Nucleus accumbens (tissue), 56 donors: Measurements from ENCODE around the gene ELP5.

Experiments used
- DNase-seq, 56 donors: peaks; one replicate each; lab custom pipeline; 2025; lab: John Stamatoyannopoulos, UW

Gene ELP5

DNA sequence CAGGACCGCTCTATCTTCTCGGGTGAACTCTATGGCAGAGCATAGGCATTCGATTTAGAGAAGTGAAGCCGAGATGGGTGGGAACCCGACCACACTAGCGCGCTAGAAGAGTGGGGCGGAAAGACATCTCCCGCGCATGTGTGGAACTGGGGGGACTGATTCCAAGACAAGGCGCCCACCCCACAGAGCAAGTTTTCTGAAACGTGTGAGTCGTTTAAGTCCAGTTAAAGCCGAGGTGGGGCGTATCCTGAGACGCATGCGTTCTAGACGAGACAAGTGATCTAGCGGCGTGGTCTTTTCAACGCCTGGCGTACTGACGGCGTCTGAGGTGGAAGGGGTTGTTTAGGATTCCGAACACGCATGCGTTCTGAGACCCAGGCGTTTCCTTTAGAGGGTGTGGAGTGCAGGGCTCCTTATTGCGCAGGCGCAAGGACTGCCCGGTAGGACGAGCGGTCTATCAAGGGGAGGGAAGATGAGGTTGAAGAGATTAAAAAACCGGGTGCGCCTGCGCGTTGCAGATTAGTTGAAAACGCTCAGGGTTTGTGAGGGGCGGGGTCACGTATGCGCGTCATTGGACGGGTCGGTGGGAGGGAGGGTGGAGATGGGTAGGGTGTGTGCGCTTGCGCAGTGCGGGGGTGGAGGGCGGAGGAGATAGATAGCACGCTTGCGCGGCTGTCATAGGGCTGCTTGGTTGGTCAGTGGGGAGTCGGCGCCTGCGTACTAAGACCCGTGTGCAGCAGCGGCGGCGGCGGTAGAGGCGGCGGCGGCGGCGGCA is 55.1 kb downstream of the ELP5 start, which contains the start of gene EIF5A:
EIF5A (plus strand) TSS at position 718 of the 775 bp plus-strand sequence. CDS start 2,008 bp downstream, outside the sequence.
- peak; percentile 94 to 100 (median 99) for DNase-seq

DNA sequence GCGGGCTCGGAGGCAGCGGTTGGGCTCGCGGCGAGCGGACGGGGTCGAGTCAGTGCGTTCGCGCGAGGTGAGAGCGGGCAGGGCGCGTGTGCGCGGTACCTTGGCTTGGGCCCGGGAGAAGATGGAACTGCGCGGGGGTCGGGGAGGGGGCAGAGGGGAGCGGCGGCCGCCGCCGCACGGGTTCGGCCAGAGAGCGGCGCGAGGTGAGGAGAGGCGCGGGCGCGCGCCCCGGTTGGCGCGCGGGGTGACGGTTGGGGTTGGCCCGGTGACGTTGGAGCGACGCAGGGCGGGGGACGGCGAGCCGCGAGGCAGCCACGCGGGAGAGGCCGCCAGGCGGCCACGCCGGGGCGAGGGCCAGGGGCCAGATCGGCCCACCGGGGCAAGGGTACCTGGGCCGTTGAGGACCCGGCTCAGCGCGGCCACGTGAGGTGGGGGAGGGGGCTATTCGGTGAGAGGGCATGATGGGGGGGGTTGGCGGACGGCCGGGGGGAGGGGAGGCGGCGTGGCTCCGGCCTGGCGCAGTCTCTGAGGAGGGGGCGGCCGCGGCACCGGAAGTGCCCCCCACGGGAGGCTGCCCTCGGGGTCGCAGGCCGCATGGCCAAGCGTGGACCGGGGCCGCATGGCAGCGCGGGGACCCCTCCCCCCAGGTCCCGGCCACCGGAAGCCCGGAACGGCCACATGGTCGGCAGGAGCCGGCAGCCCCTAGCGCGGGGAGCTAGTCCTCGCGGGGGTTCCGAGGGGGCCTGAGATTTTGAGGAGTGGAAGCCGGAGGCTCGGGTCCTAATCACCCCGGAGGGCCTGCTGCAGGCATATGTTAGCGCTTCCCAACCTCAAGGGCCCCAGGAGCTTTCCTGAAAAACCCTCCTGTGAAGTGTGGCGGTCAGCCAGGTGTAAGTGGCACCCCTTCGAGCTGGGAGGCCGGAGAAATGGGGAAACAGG is 55.9 kb downstream of the ELP5 start:
- peak in 18 of 56 donors; percentile 6 to 70 (median 52) for DNase-seq

DNA sequence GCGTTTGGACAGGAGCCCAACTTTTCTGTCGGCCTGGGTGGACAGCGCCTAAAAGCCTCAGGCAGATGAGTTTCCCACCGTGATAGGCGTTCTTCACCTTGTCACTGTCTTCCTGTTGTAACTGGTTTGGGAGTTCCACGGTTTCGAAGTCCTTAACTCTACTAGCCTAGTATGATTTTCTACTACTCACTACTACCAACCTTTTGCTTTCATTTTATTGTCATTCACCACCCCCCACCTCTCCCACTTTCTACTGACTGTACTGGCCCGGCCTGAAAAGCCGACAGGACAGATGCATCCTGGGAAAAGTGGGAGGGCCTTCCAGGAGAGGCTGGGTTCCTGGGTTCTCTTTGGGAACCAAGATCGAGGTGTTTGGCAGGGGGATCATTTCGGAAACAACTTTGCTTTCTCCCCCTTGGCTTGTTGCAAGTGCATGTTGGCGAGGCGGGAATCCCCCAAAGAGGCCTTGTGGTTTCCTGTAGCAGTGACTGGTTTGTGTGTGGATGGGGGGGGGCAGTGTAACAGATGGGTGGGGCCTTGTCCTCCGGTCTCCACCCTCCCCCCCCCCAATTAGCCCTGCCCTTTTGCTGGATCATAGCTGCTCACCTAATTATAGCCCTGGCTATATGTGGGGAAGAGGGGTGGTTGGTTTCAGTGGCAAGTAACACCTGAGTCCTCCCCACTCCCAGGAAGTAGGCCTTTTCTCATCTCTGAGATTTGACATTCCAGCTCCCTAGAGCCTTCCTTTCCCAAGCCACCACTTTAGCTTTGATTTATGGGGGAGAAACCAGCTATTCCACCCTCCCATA is 56.8 kb downstream of the ELP5 start:
- peak in 36 of 56 donors; percentile 6 to 72 (median 26) for DNase-seq
